KMS-11 (cell line): ENCODE measurements around the gene VPS50.

Source experiments
- H2AFZ ChIP-seq: fragments of 200-600 bp; sonication (generic); 2 replicates; pipeline ENCODE4 v1.6.1; 2016; ENCODE audit warnings: antibody characterized with exemption, mixed run types, low read depth
- H3K27ac ChIP-seq: fragments of 200-600 bp; sonication (generic); 2 replicates; pipeline ENCODE4 v1.6.1; 2016; ENCODE audit warnings: mild to moderate bottlenecking, mixed run types
- H3K27me3 ChIP-seq: fragments of 200-600 bp; sonication (generic); 2 replicates; pipeline ENCODE4 v1.6.1; 2017; ENCODE audit warnings: mild to moderate bottlenecking, low read depth, mixed run types, moderate library complexity; ENCODE audit not compliant: insufficient read depth
- H3K36me3 ChIP-seq: fragments of 200-600 bp; sonication (generic); 2 replicates; pipeline ENCODE4 v1.6.1; 2017; ENCODE audit warnings: mild to moderate bottlenecking, mixed run types; ENCODE audit not compliant: insufficient read depth
- H3K4me1 ChIP-seq: fragments of 200-600 bp; sonication (generic); 2 replicates; pipeline ENCODE4 v1.6.1; 2016; ENCODE audit warnings: mild to moderate bottlenecking, low read depth, mixed run types; ENCODE audit not compliant: poor library complexity, severe bottlenecking
- H3K4me2 ChIP-seq: fragments of 200-600 bp; sonication (generic); 2 replicates; pipeline ENCODE4 v1.7.0; 2016; ENCODE audit warnings: mild to moderate bottlenecking, mixed run types
- H3K4me3 ChIP-seq: fragments of 200-600 bp; sonication (generic); IDR thresholded peaks from 2 replicates; pipeline ENCODE4 v1.6.1; 2017; ENCODE audit warnings: low read depth, low read length, mixed read lengths; ENCODE audit not compliant: insufficient read depth
- H3K79me2 ChIP-seq: fragments of 200-600 bp; sonication (generic); 2 replicates; pipeline ENCODE4 v1.6.1; 2016; ENCODE audit warnings: low read depth, mixed run types; ENCODE audit not compliant: insufficient read depth
- H3K9ac ChIP-seq: fragments of 200-600 bp; sonication (generic); 2 replicates; pipeline ENCODE4 v1.6.1; 2016; ENCODE audit warnings: mild to moderate bottlenecking, mixed run types
- H4K20me1 ChIP-seq: fragments of 200-600 bp; sonication (generic); 2 replicates; pipeline ENCODE4 v1.6.1; 2016; ENCODE audit warnings: mild to moderate bottlenecking, mixed run types; ENCODE audit not compliant: insufficient read depth
- TF ChIP-seq, protein P1 (sequence below): fragments of 200-600 bp; sonication (generic); conservative IDR thresholded peaks from 2 replicates; pipeline ENCODE4 v1.6.1; 2017; ENCODE audit warnings: low read depth, mild to moderate bottlenecking, antibody characterized with exemption, low read length, moderate library complexity, mixed read lengths

Gene VPS50

DNA sequence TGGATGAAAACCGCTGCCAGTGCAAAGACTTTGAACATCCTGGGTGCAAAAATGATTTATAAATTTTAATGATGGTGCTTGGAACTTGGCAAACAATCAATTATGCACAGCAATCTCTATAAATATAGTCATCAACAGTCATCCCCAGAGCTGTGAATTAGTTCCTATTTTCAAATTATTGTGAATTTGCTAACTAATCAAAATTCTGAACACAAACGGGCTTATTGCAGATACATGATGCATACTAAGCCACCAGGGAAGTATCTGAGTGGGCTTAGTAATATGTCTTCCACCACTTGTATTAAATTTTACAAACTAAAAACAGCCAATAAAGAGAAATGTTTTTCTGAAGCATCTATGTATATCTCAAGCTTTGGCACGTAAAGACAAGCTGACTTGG lies 177.2 kb downstream of the VPS50 start:
- Histone ChIP-seq H4K20me1 (no peaks in the 10 kb centered on the region), H3K4me3 (no peak overlapping the region), H2AFZ (no peak overlapping the region), H3K4me2 (no peak overlapping the region), H3K27me3 (no peaks in the 10 kb centered on the region), H3K27ac (no peak overlapping the region), H3K9ac (no peak overlapping the region), H3K79me2 (no peaks in the 10 kb centered on the region), H3K36me3 (no peaks in the 10 kb centered on the region), H3K4me1 (peaks cover 1% of the 10 kb centered on the region)
- TF ChIP-seq, protein P1, sequence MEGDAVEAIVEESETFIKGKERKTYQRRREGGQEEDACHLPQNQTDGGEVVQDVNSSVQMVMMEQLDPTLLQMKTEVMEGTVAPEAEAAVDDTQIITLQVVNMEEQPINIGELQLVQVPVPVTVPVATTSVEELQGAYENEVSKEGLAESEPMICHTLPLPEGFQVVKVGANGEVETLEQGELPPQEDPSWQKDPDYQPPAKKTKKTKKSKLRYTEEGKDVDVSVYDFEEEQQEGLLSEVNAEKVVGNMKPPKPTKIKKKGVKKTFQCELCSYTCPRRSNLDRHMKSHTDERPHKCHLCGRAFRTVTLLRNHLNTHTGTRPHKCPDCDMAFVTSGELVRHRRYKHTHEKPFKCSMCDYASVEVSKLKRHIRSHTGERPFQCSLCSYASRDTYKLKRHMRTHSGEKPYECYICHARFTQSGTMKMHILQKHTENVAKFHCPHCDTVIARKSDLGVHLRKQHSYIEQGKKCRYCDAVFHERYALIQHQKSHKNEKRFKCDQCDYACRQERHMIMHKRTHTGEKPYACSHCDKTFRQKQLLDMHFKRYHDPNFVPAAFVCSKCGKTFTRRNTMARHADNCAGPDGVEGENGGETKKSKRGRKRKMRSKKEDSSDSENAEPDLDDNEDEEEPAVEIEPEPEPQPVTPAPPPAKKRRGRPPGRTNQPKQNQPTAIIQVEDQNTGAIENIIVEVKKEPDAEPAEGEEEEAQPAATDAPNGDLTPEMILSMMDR: no peak
